Measurements from ENCODE around the gene PGAP2.

PGAP2 gene

GRCh38 chr11:3803726-3804495, 4.4 kb upstream of the PGAP2 start:
- Histone ChIP-seq H3K27me3 (ENCODE audit: control insufficient read depth, insufficient read depth, low read length) (no peaks in the 10 kb centered on the region), H3K4me3 (ENCODE audit: low read depth, low read length) (no peak overlapping the region), H3K4me2 (ENCODE audit: low read length) (no peak overlapping the region), H3K36me3 (ENCODE audit: control insufficient read depth, insufficient read depth, low read length) (no peaks in the 10 kb centered on the region), H3K4me1 (no peaks in the 10 kb centered on the region), H2AFZ (no peak overlapping the region), H3K27ac (no peak overlapping the region), H3K9me3 (ENCODE audit: control insufficient read depth, low read length) (no peaks in the 10 kb centered on the region), H3K79me2 (no peaks in the 10 kb centered on the region), H3K9ac (no peak overlapping the region)
- TF ChIP-seq CTCF (IDR thresholded peaks at IDR 0.05) = no peak

GRCh38 chr11:3808861-3809623, 682 bp downstream of the PGAP2 start:
- peak overlapping the region; percentile 62 for H3K4me3 ChIP-seq (ENCODE audit: low read depth, low read length)
- no peaks in the 10 kb centered on the region for H3K4me1 ChIP-seq
- no peaks in the 10 kb centered on the region for H3K27me3 ChIP-seq (ENCODE audit: control insufficient read depth, insufficient read depth, low read length)
- no peak overlapping the region for H3K27ac ChIP-seq
- H3K9ac ChIP-seq = no peak overlapping the region
- peak; percentile 32 for TF ChIP-seq CTCF (IDR thresholded peaks at IDR 0.05)
- H3K36me3 ChIP-seq (ENCODE audit: control insufficient read depth, insufficient read depth, low read length) = no peaks in the 10 kb centered on the region
- peak overlapping the region; percentile 82 for H2AFZ ChIP-seq
- peak overlapping the region; percentile 78 for H3K4me2 ChIP-seq (ENCODE audit: low read length)
- no peaks in the 10 kb centered on the region for H3K79me2 ChIP-seq
- H3K9me3 ChIP-seq (ENCODE audit: control insufficient read depth, low read length) = no peaks in the 10 kb centered on the region

- Histone ChIP-seq H3K27ac (no peak overlapping the region), H3K9ac (no peak overlapping the region), H3K4me2 (ENCODE audit: low read length) (no peak overlapping the region), H3K4me3 (ENCODE audit: low read depth, low read length) (no peak overlapping the region), H3K79me2 (no peaks in the 10 kb centered on the region), H3K9me3 (ENCODE audit: control insufficient read depth, low read length) (no peaks in the 10 kb centered on the region), H2AFZ (no peak overlapping the region), H3K36me3 (ENCODE audit: control insufficient read depth, insufficient read depth, low read length) (no peaks in the 10 kb centered on the region), H3K4me1 (no peaks in the 10 kb centered on the region), H3K27me3 (ENCODE audit: control insufficient read depth, insufficient read depth, low read length) (no peaks in the 10 kb centered on the region)
- TF ChIP-seq CTCF (IDR thresholded peaks at IDR 0.05) = no peak
Measured at GRCh38 chr11:3809624-3809928, 1.2 kb downstream of the PGAP2 start.

- TF ChIP-seq CTCF (IDR thresholded peaks at IDR 0.05) = no peak
- Histone ChIP-seq H3K9ac (no peak overlapping the region), H3K27me3 (ENCODE audit: control insufficient read depth, insufficient read depth, low read length) (no peaks in the 10 kb centered on the region), H3K4me2 (ENCODE audit: low read length) (no peak overlapping the region), H3K27ac (no peak overlapping the region), H3K79me2 (no peaks in the 10 kb centered on the region), H3K9me3 (ENCODE audit: control insufficient read depth, low read length) (no peaks in the 10 kb centered on the region), H3K4me3 (ENCODE audit: low read depth, low read length) (no peak overlapping the region), H3K36me3 (ENCODE audit: control insufficient read depth, insufficient read depth, low read length) (no peaks in the 10 kb centered on the region), H2AFZ (no peak overlapping the region), H3K4me1 (no peaks in the 10 kb centered on the region)
Measured at GRCh38 chr11:3810446-3810845, 2.1 kb downstream of the PGAP2 start.
